Trophoblast cell (in vitro differentiated cells and primary cell): Measurements from ENCODE around the gene CLINT1.
"Not testable (repeated sequence)": the region's sequence is repeated elsewhere in the genome, so short reads cannot be mapped to it uniquely, and the experiment has no call there.

ENCODE experiments used
- DNase-seq, 2 donors: peaks; one replicate each; pipeline ENCODE4 v3.0.0-alpha.2; 2016
- H2AFZ ChIP-seq: 2 replicates; pipeline ENCODE4 v1.6.1; 2013; ENCODE audit warnings: low read length, moderate library complexity, mild to moderate bottlenecking; ENCODE audit not compliant: insufficient read depth, poor library complexity
- H2AK5ac ChIP-seq: 2 replicates; pipeline ENCODE4 v1.6.1; 2013; ENCODE audit warnings: mild to moderate bottlenecking, low read length
- H2BK120ac ChIP-seq: 2 replicates; pipeline ENCODE4 v1.6.1; 2013; ENCODE audit warnings: low read length, mild to moderate bottlenecking, moderate library complexity; ENCODE audit not compliant: insufficient read depth, poor library complexity
- H2BK12ac ChIP-seq: 2 replicates; pipeline ENCODE4 v1.6.1; 2013; ENCODE audit warnings: mild to moderate bottlenecking, low read length, moderate library complexity
- H2BK5ac ChIP-seq: 2 replicates; pipeline ENCODE4 v1.6.1; 2013; ENCODE audit warnings: low read length, low read depth, moderate library complexity, mild to moderate bottlenecking; ENCODE audit not compliant: poor library complexity
- H3K14ac ChIP-seq: 2 replicates; pipeline ENCODE4 v1.6.1; 2013; ENCODE audit warnings: mild to moderate bottlenecking, low read length
- H3K18ac ChIP-seq: 2 replicates; pipeline ENCODE4 v1.6.1; 2013; ENCODE audit warnings: mild to moderate bottlenecking, low read length
- H3K23ac ChIP-seq: 2 replicates; pipeline ENCODE4 v1.6.1; 2013; ENCODE audit warnings: low read length
- H3K27ac ChIP-seq: 2 replicates; pipeline ENCODE4 v1.5.1; 2013; ENCODE audit warnings: low read depth, mild to moderate bottlenecking, inconsistent platforms, low read length, moderate library complexity
- H3K27me3 ChIP-seq: 2 replicates; pipeline ENCODE4 v1.6.1; 2013; ENCODE audit warnings: inconsistent platforms, mild to moderate bottlenecking, low read length, moderate library complexity; ENCODE audit not compliant: insufficient read depth
- H3K36me3 ChIP-seq, 2 experiments: 1 replicate in 1 of 2; 2 replicates in 1 of 2; pipeline ENCODE4 v1.6.1; 2013; ENCODE audit warnings: low read length in 2 of 2, mild to moderate bottlenecking in 2 of 2, moderate library complexity in 1 of 2; ENCODE audit not compliant: insufficient read depth in 2 of 2, control insufficient read depth in 1 of 2
- H3K4ac ChIP-seq: 2 replicates; pipeline ENCODE4 v1.6.1; 2013; ENCODE audit warnings: low read depth, mild to moderate bottlenecking, low read length, moderate library complexity
- H3K4me1 ChIP-seq, 2 experiments: 1 replicate in 1 of 2; 2 replicates in 1 of 2; pipeline ENCODE4 v1.6.1; 2013; ENCODE audit warnings: low read length in 2 of 2, mild to moderate bottlenecking in 2 of 2, moderate library complexity in 1 of 2; ENCODE audit not compliant: insufficient read depth in 2 of 2, control insufficient read depth in 1 of 2
- H3K4me2 ChIP-seq: 2 replicates; pipeline ENCODE4 v1.6.1; 2013; ENCODE audit warnings: inconsistent platforms, mild to moderate bottlenecking, low read length, moderate library complexity
- H3K4me3 ChIP-seq: 2 replicates; pipeline ENCODE4 v1.5.1; 2013; ENCODE audit warnings: mild to moderate bottlenecking, low read depth, low read length, inconsistent platforms
- H3K79me1 ChIP-seq: one replicate; pipeline ENCODE4 v1.6.1; 2013; ENCODE audit warnings: low read length
- H3K79me2 ChIP-seq: 2 replicates; pipeline ENCODE4 v1.6.1; 2013; ENCODE audit warnings: low read length, mild to moderate bottlenecking; ENCODE audit not compliant: control insufficient read depth, insufficient read depth, poor library complexity
- H3K9ac ChIP-seq: 2 replicates; pipeline ENCODE4 v1.6.1; 2013; ENCODE audit warnings: mild to moderate bottlenecking, low read length
- H3K9me3 ChIP-seq: 2 replicates; pipeline ENCODE4 v1.6.1; 2013; ENCODE audit warnings: low read depth, mild to moderate bottlenecking, control low read depth, inconsistent platforms, low read length; ENCODE audit not compliant: insufficient read depth
- H4K12ac ChIP-seq: 2 replicates; pipeline ENCODE4 v1.6.1; 2013; ENCODE audit warnings: low read depth, mild to moderate bottlenecking, low read length, moderate library complexity
- H4K8ac ChIP-seq: 2 replicates; pipeline ENCODE4 v1.6.1; 2013; ENCODE audit warnings: low read depth, mild to moderate bottlenecking, low read length, moderate library complexity
- H4K91ac ChIP-seq: one replicate; pipeline ENCODE4 v1.6.1; 2013; ENCODE audit warnings: low read depth, mild to moderate bottlenecking, low read length, moderate library complexity
- WGBS: extraction: QIAGEN DNeasy Blood & Tissue Kit; methylation state at CpG from one replicate; pipeline ENCODE4 v1.1.7; 2013; ENCODE audit warnings: missing lambda C conversion rate; ENCODE audit not compliant: insufficient read length, insufficient coverage; ENCODE audit errors: extremely low coverage; 5-methylcytosine and 5-hydroxymethylcytosine counted together

The CLINT1 gene

DNA sequence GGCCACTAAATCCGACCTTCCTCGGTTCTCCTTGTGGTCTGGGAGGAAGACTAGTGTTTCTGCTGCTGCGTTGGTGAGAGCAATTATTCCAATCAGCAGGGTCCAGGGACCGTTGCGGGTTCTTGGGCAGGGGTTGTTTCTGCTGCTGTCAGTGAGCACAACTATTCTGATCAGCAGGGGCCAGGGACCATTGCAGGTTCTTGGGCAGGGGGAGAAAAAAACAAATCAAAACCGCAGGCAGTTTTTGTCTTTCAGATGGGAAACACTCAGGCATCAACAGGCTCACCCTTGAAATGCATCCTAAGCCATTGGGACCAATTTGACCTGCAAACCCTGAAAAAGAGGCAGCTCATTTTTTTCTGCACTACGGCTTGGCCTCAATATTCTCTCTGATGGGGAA is 22.6 kb upstream of the CLINT1 start:
- H3K79me2 ChIP-seq, H3K14ac ChIP-seq, DNase-seq, H3K27ac ChIP-seq, H2BK120ac ChIP-seq, H3K4me2 ChIP-seq, H4K8ac ChIP-seq, H4K91ac ChIP-seq, H2AK5ac ChIP-seq, H3K23ac ChIP-seq, H3K27me3 ChIP-seq, H3K79me1 ChIP-seq, H3K9ac ChIP-seq, H2BK5ac ChIP-seq, H3K4me1 ChIP-seq, H3K4ac ChIP-seq, H3K4me3 ChIP-seq, H2BK12ac ChIP-seq, H4K12ac ChIP-seq, H3K9me3 ChIP-seq, H3K18ac ChIP-seq, H2AFZ ChIP-seq, H3K36me3 ChIP-seq: not testable (repeated sequence)
- no CpG with 5 or more reads among the region's 7 CpGs for WGBS

DNA sequence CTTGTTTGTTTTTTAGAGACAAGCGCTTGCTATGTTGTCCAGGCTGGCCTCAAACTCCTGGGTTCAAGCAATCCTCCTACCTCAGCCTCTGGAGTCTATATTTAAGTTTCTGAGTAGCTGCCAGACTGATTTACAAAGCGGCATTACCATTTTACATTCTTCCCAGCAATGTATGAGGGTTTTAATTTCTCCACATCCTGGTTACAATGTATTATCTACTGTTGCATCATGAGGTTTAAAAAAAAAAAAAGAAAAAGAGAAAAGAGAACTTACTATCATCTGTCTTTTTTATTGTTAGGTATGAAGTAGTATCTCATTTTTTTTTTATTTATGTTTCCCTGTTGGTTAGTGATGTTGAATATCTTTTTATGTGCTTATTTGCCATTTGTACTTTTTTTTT is 18.9 kb upstream of the CLINT1 start:
- Histone ChIP-seq H3K4me2 (no peak overlapping the region), H3K36me3 (no peaks in the 10 kb centered on the region), H2AFZ (no peak overlapping the region), H3K4me3 (no peak overlapping the region), H2BK120ac (no peak overlapping the region), H3K79me1 (peaks cover 3% of the 10 kb centered on the region), H2AK5ac (no peak overlapping the region), H4K91ac (no peak overlapping the region), H2BK12ac (no peak overlapping the region), H3K9me3 (no peaks in the 10 kb centered on the region), H3K14ac (no peak overlapping the region), H3K18ac (no peak overlapping the region), H3K9ac (no peak overlapping the region), H2BK5ac (no peak overlapping the region), H3K27ac (no peak overlapping the region), H3K23ac (no peak overlapping the region), H3K79me2 (no peaks in the 10 kb centered on the region), H3K4ac (no peak overlapping the region), H4K12ac (no peak overlapping the region), H3K27me3 (no peaks in the 10 kb centered on the region), H3K4me1 (no peaks in the 10 kb centered on the region), H4K8ac (no peak overlapping the region)
- no CpG with 5 or more reads among the region's 2 CpGs for WGBS
- DNase-seq: no peak

DNA sequence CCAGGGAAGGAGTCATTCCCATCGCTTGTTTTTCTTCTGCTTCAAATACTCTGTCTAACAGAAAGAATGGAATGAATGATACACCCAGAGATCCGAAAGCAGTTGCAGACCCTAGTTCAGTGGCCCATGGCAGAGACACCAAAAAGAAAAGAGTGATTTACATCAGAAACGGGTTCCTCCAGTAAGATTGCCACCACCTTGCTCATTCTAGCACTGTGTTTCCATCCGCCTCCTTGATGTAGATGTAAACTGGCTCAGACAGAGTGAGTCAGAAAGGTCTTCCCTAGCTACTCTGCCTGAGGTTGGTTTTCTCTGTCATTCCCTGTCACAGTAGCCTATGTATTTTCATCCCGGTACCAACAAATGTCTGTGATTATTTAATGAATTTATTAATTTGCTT is 15.9 kb upstream of the CLINT1 start:
- Histone ChIP-seq H2BK120ac (no peak overlapping the region), H3K18ac (no peak overlapping the region), H3K23ac (no peak overlapping the region), H3K9ac (no peak overlapping the region), H3K4me2 (no peak overlapping the region), H3K4me1 (no peaks in the 10 kb centered on the region), H2BK5ac (no peak overlapping the region), H3K79me2 (no peaks in the 10 kb centered on the region), H3K4ac (no peak overlapping the region), H2AK5ac (no peak overlapping the region), H4K8ac (no peak overlapping the region), H3K79me1 (peaks cover 3% of the 10 kb centered on the region), H3K27me3 (no peaks in the 10 kb centered on the region), H3K36me3 (no peaks in the 10 kb centered on the region), H2BK12ac (no peak overlapping the region), H3K27ac (peak overlapping the region; percentile 58), H3K14ac (no peak overlapping the region), H2AFZ (no peak overlapping the region), H3K4me3 (no peak overlapping the region), H4K12ac (no peak overlapping the region), H4K91ac (no peak overlapping the region), H3K9me3 (no peaks in the 10 kb centered on the region)
- DNase-seq: no peak
- no CpG with 5 or more reads among the region's 5 CpGs for WGBS

DNA sequence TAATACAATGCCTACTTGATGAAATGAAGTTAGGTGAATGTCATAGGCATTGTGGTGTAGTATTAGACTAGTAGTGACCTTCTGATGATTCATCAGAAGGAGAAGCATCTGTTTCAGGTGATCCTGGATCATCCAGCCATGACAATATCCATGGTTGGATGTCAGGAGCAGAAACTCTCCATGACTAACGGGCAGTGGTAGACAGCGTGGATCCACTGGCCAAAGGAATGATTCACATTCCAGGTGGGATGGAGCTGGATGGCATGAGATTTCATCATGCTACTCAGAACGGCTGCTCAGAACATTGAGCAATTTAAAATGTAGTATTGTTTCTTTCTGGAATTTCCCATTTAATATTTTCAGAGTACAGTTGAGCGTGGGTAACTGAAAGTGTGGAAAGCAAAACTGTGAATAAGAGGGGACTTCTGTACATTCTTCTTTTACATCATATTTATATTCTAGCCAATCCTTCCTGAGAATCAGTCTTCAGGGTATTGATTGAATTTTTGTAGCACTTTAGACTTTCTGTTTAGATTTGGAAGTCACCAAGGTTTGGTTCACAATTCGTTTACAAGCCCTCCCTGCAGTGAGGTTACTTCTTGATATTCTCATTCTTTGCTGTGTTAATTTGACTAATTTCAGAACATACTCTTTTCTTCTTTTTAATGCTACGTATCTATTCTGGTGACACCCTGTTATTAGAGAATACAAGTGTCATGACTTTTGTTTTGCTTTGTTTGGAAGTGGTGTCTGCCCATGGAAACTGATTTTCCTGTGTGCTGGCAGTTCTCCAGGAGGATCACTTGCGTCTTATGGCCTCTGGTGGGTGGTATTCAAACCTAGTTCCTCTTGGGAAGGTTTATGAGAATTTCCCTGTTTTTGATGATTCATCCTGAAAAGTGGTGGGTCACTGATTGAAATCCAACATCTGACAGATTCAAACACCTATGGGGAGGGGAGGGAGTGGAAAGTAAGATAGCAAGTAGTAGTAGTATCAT is 12.2 kb upstream of the CLINT1 start:
- H3K23ac ChIP-seq: no peak overlapping the region
- H3K36me3 ChIP-seq: no peaks in the 10 kb centered on the region
- H3K18ac ChIP-seq: no peak overlapping the region
- H3K14ac ChIP-seq: no peak overlapping the region
- no peak overlapping the region for H4K12ac ChIP-seq
- no peak overlapping the region for H3K4me2 ChIP-seq
- no peak overlapping the region for H3K4ac ChIP-seq
- H3K9ac ChIP-seq: no peak overlapping the region
- no peak overlapping the region for H4K8ac ChIP-seq
- H3K27ac ChIP-seq: no peak overlapping the region
- H2AFZ ChIP-seq: no peak overlapping the region
- H2BK120ac ChIP-seq: no peak overlapping the region
- WGBS: no CpG with 5 or more reads among the region's 7 CpGs
- H2BK12ac ChIP-seq: no peak overlapping the region
- peaks cover 6 to 9% of the 10 kb centered on the region in 2 experiments for H3K4me1 ChIP-seq
- no peak overlapping the region for H2AK5ac ChIP-seq
- peaks cover 5% of the 10 kb centered on the region for H3K79me1 ChIP-seq
- H3K27me3 ChIP-seq: no peaks in the 10 kb centered on the region
- H3K9me3 ChIP-seq: peaks cover 4% of the 10 kb centered on the region
- H3K4me3 ChIP-seq: no peak overlapping the region
- no peaks in the 10 kb centered on the region for H3K79me2 ChIP-seq
- no peak overlapping the region for H4K91ac ChIP-seq
- H2BK5ac ChIP-seq: no peak overlapping the region
- DNase-seq: peak; percentile 68 to 78
